Thyroid gland (tissue), 4 donors: ENCODE data around the gene MRPS11. TPM values are rescaled to one million over a fixed set of nuclear protein-coding genes. Genes with fewer than 3 reads are reported as not detected.

Experiments
- DNase-seq, 2 donors: peaks; one replicate each; pipeline ENCODE4 v3.0.0-alpha.2; 2019
- H3K27ac ChIP-seq, 3 donors: fragments of 200-600 bp; sonication (generic); 1 replicate in 2 of 3; 2 replicates in 1 of 3; pipeline ENCODE4 v1.5.1; 2016 to 2019; ENCODE audit warnings: mild to moderate bottlenecking in 1 of 3, moderate library complexity in 1 of 3
- H3K27me3 ChIP-seq: fragments of 200-600 bp; sonication (generic); one replicate; pipeline ENCODE4 v1.5.1; 2019
- H3K36me3 ChIP-seq, 2 donors: fragments of 200-600 bp; sonication (generic); one replicate each; pipeline ENCODE4 v1.5.1; 2016 to 2019
- H3K4me1 ChIP-seq, 2 donors: fragments of 200-600 bp; sonication (generic); one replicate each; pipeline ENCODE4 v1.5.1; 2017 to 2019
- H3K4me3 ChIP-seq, 3 donors: fragments of 200-600 bp; sonication (generic); replicated peaks in 1 of 3; 1 replicate in 2 of 3; 2 replicates in 1 of 3; pipeline ENCODE4 v1.5.1; 2016; ENCODE audit warnings: mild to moderate bottlenecking in 1 of 3
- H3K9me3 ChIP-seq: fragments of 200-600 bp; sonication (generic); one replicate; pipeline ENCODE4 v1.5.1; 2017
- POLR2A ChIP-seq, 2 donors: fragments of 450-650 bp; IDR thresholded peaks; one replicate each; pipeline ENCODE4 v1.6.1; 2017; ENCODE audit warnings: antibody characterized with exemption in 2 of 2, mild to moderate bottlenecking in 2 of 2, moderate library complexity in 1 of 2
- WGBS, 2 donors: methylation state at CpG; one replicate each; pipeline ENCODE4 v1.1.5; 2017; 5-methylcytosine and 5-hydroxymethylcytosine counted together
- intact Hi-C: fragments of 100-400 bp; cut with DNase I; formaldehyde crosslinking; loops from one replicate; pipeline ENCODE4 v1.15.1; 2023
- total RNA-seq, 4 donors: library from RNA; depleted of rRNA; stranded (reverse); fragments of >200 nt; gene quantifications; one replicate each; pipeline ENCODE4 v1.2.3, GENCODE V29; 2016
- TF ChIP-seq, protein P1 (sequence below), 6 experiments: fragments of 200-600 bp in 3 of 6; fragments of 450-650 bp in 3 of 6; sonication (generic) in 3 of 6; IDR thresholded peaks; one replicate each; pipeline ENCODE4 v1.5.1; 2016 to 2019; ENCODE audit warnings: antibody characterized with exemption in 6 of 6, mild to moderate bottlenecking in 2 of 6, inconsistent platforms in 1 of 6, moderate library complexity in 1 of 6

The MRPS11 gene
- total RNA-seq, 4 donors from 2014 or later = 44.2 to 95.3 (median 65.0) TPM

DNA sequence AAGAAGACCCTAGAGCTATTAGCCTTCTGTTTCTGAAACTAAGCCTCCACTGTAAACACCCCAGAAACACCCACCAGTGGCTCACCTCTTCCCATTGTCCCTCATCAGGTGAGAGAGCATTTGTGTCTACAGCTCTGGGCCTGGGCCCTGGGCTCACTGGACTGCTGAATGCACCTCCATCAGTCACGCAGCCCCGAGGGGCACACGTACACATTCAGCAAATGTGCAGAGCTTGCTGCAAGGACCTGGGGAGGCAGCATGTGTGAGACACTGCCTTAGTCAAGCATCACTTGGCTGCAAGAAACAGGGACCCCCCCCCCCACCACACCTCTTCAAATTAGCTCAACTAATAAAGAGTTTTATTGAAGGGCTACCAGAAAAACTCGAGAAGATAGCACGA, 29.3 kb upstream of the MRPS11 start:
- Histone ChIP-seq H3K4me1 (no peaks in the 10 kb centered on the region), H3K36me3 (no peaks in the 10 kb centered on the region), H3K27ac (no peak overlapping the region), H3K4me3 (no peak overlapping the region), H3K9me3 (no peaks in the 10 kb centered on the region), H3K27me3 (no peaks in the 10 kb centered on the region)
- TF ChIP-seq POLR2A (IDR thresholded peaks at IDR 0.05) = no peak
- TF ChIP-seq, protein P1, sequence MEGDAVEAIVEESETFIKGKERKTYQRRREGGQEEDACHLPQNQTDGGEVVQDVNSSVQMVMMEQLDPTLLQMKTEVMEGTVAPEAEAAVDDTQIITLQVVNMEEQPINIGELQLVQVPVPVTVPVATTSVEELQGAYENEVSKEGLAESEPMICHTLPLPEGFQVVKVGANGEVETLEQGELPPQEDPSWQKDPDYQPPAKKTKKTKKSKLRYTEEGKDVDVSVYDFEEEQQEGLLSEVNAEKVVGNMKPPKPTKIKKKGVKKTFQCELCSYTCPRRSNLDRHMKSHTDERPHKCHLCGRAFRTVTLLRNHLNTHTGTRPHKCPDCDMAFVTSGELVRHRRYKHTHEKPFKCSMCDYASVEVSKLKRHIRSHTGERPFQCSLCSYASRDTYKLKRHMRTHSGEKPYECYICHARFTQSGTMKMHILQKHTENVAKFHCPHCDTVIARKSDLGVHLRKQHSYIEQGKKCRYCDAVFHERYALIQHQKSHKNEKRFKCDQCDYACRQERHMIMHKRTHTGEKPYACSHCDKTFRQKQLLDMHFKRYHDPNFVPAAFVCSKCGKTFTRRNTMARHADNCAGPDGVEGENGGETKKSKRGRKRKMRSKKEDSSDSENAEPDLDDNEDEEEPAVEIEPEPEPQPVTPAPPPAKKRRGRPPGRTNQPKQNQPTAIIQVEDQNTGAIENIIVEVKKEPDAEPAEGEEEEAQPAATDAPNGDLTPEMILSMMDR (IDR thresholded peaks at IDR 0.05) = no peak
- intact Hi-C loops = loop anchor here (10.0 kb wide), 1 partner anchor 63 kb away; no protein-coding TSS in a partner anchor
- WGBS, 2 donors = 75 to 82% methylated on average over 5 of the region's 5 CpGs
- DNase-seq = no peak

- Histone ChIP-seq H3K36me3 (no peaks in the 10 kb centered on the region), H3K27ac (no peak overlapping the region), H3K27me3 (no peaks in the 10 kb centered on the region), H3K9me3 (peaks cover 3% of the 10 kb centered on the region), H3K4me3 (no peak overlapping the region), H3K4me1 (no peaks in the 10 kb centered on the region)
- DNase-seq = no peak
- 63 to 86% methylated on average over 1 of the region's 1 CpG for WGBS, 2 donors
- intact Hi-C loops = no loop called here
- TF ChIP-seq, protein P1 (IDR thresholded peaks at IDR 0.05) = no peak
- no peak for TF ChIP-seq POLR2A (IDR thresholded peaks at IDR 0.05)
Observed at GRCh38 chr15:88440021-88440420, 27.5 kb upstream of the MRPS11 start.

DNA sequence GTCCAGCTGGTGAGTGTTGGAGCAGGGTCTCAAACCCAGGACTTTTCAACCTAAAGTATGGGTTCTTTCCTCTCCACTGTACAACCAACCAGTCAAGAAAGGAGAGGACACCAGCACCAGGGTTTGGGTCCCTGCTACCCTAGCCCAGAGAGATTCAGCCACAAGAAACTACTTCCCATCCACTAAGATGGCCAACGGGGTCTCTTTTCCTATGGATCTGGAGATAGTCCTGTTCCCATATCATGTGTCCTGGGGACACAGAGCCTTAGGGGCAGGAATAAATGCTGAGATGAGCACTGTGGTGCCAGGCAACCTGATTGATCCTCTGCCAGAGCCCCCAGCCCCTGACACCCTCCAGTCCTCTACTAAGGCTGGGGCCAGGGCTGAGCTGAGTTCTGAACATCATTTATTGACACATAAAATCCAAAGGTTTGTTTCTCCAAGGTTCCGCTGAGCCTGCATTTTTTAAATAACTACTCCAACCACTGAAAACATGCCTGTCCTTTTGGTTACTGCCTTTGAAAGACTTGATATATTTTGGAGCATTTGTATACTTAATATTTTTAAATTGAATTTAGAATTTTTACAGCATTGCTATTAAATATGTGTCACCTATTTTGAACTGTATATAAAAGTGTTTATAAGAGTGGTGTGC, 26.3 kb upstream of the MRPS11 start:
- TF ChIP-seq, protein P1 (IDR thresholded peaks at IDR 0.05) = no peak
- no peak for TF ChIP-seq POLR2A (IDR thresholded peaks at IDR 0.05)
- H3K36me3 ChIP-seq = no peaks in the 10 kb centered on the region
- H3K27ac ChIP-seq = no peak overlapping the region
- DNase-seq = no peak
- WGBS, 2 donors = 83 to 96% methylated on average over 2 of the region's 2 CpGs
- intact Hi-C loops = no loop called here
- H3K27me3 ChIP-seq = no peaks in the 10 kb centered on the region
- no peaks in the 10 kb centered on the region for H3K4me1 ChIP-seq
- peaks cover 3% of the 10 kb centered on the region for H3K9me3 ChIP-seq
- H3K4me3 ChIP-seq = no peak overlapping the region

DNA sequence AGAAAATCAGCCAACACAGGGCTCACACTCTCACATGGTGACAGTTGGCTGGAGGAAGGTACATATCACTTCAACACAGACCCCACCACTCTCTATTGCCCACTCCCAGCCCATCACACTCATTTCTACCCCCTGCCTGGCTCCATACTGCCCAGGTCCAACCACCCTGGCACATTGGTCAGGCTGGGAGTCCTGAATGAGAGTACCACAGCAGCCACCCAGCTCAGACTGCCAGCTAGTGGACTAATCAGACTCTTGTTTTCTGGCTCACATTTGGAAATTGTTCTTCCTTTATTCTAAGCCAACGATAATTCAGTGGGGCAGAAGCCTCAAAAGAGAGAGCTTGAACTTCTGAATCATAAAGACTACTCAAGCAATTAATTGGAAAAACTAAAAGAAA, 20.3 kb upstream of the MRPS11 start:
- Histone ChIP-seq H3K4me1 (no peaks in the 10 kb centered on the region), H3K27ac (no peak overlapping the region), H3K36me3 (no peaks in the 10 kb centered on the region), H3K9me3 (peaks cover 3% of the 10 kb centered on the region), H3K4me3 (no peak overlapping the region), H3K27me3 (no peaks in the 10 kb centered on the region)
- no peak for DNase-seq
- WGBS, 2 donors = 61 to 77% methylated on average over 1 of the region's 1 CpG
- TF ChIP-seq, protein P1 (IDR thresholded peaks at IDR 0.05) = no peak
- TF ChIP-seq POLR2A (IDR thresholded peaks at IDR 0.05) = no peak
- intact Hi-C loops = no loop called here

DNA sequence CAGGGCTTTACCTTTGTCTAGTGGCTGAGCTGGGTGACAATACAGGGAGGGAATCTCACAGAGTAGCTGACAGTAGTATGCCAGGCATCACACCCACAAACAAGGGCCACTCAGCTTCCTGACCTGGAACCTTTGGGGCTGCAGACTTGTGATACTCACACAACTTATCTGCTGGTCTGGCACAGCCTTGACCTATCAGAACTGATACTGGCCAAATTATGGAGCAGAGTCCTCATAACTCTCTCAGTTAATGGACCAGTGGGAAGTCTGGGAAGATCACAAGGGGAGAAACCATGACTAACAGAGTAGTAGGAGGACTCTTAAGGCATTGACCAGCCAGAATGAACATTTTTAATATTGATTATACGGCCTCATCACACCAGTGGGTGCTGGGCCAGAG, 19.8 kb upstream of the MRPS11 start:
- DNase-seq = no peak
- H3K27ac ChIP-seq = no peak overlapping the region
- TF ChIP-seq, protein P1 (IDR thresholded peaks at IDR 0.05) = no peak
- TF ChIP-seq POLR2A (IDR thresholded peaks at IDR 0.05) = no peak
- H3K4me3 ChIP-seq = no peak overlapping the region
- intact Hi-C loops = no loop called here
- no peaks in the 10 kb centered on the region for H3K27me3 ChIP-seq
- peaks cover 3% of the 10 kb centered on the region for H3K9me3 ChIP-seq
- no peaks in the 10 kb centered on the region for H3K36me3 ChIP-seq
- no peaks in the 10 kb centered on the region for H3K4me1 ChIP-seq
- 55 to 67% methylated on average over 1 of the region's 1 CpG for WGBS, 2 donors
